GM12878 (cell line): ENCODE data around the gene EYS.

Experiments used
- CHD1 ChIP-seq: IDR thresholded peaks from 2 replicates; pipeline ENCODE4 v1.6.1; 2012; ENCODE audit warnings: low read depth, low read length, improper control_type of control experiment
- CTCF ChIP-seq, 3 experiments: IDR thresholded peaks in 2 of 3; conservative IDR thresholded peaks in 1 of 3; 2 replicates each; pipeline ENCODE4 v1.5.1; 2011; ENCODE audit warnings: low read depth in 3 of 3, low read length in 3 of 3, mild to moderate bottlenecking in 3 of 3, control low read depth in 2 of 3, moderate library complexity in 2 of 3, inconsistent platforms in 1 of 3, mixed read lengths in 1 of 3; ENCODE audit not compliant: control insufficient read depth in 2 of 3, insufficient read depth in 1 of 3; ENCODE audit errors: extremely low read depth in 1 of 3
- EP300 ChIP-seq, 2 experiments: fragments of 150-350 bp in 1 of 2; IDR thresholded peaks; 2 replicates each; pipeline ENCODE4 v1.6.1; 2011 to 2012; ENCODE audit warnings: low read depth in 2 of 2, low read length in 2 of 2, borderline replicate concordance in 1 of 2, improper control_type of control experiment in 1 of 2, inconsistent platforms in 1 of 2; ENCODE audit not compliant: control insufficient read depth in 1 of 2
- MXI1 ChIP-seq: fragments of 150-350 bp; IDR thresholded peaks from 2 replicates; pipeline ENCODE4 v1.6.1; 2011; ENCODE audit warnings: low read depth, mild to moderate bottlenecking, inconsistent platforms, low read length, improper control_type of control experiment
- POLR2A ChIP-seq: IDR thresholded peaks from 2 replicates; pipeline ENCODE4 v1.6.1; 2011; ENCODE audit warnings: low read depth, mild to moderate bottlenecking, low read length
- SP1 ChIP-seq: IDR thresholded peaks from one replicate; pipeline ENCODE4 v1.6.1; 2011; ENCODE audit warnings: low read depth, low read length
- ZNF274 ChIP-seq: IDR thresholded peaks from one replicate; pipeline ENCODE4 v1.8.0; 2011; ENCODE audit not compliant: insufficient read length, insufficient read depth

- TF ChIP-seq CTCF (IDR thresholded peaks at IDR 0.05 in 2 of 3, conservative IDR thresholded peaks at IDR 0.05 in 1 of 3; ENCODE audit: control insufficient read depth in 2 of 3, extremely low read depth in 1 of 3, insufficient read depth in 1 of 3, low read depth in 3 of 3, low read length in 3 of 3) (no peak), CHD1 (no peak), EP300 (IDR thresholded peaks at IDR 0.05; ENCODE audit: borderline replicate concordance in 1 of 2, control insufficient read depth in 1 of 2, low read depth in 2 of 2, low read length in 2 of 2) (no peak), ZNF274 (no peak), POLR2A (no peak), MXI1 (no peak), SP1 (no peak)
Observed at GRCh38 chr6:65135567-65135966, 571.5 kb downstream of the EYS start.
